CD4-positive, alpha-beta T cell treated with Interferon alpha-2 for 1 hour (primary cell): ENCODE data around the gene POLR2L.
A peak's percentile ranks its signal among the peaks of the same experiment; 100 is the strongest.

Source experiments
- DNase-seq, 2 donors: peaks; one replicate each; pipeline ENCODE4 v3.0.0-alpha.2; 2020 to 2022

Gene POLR2L

DNA sequence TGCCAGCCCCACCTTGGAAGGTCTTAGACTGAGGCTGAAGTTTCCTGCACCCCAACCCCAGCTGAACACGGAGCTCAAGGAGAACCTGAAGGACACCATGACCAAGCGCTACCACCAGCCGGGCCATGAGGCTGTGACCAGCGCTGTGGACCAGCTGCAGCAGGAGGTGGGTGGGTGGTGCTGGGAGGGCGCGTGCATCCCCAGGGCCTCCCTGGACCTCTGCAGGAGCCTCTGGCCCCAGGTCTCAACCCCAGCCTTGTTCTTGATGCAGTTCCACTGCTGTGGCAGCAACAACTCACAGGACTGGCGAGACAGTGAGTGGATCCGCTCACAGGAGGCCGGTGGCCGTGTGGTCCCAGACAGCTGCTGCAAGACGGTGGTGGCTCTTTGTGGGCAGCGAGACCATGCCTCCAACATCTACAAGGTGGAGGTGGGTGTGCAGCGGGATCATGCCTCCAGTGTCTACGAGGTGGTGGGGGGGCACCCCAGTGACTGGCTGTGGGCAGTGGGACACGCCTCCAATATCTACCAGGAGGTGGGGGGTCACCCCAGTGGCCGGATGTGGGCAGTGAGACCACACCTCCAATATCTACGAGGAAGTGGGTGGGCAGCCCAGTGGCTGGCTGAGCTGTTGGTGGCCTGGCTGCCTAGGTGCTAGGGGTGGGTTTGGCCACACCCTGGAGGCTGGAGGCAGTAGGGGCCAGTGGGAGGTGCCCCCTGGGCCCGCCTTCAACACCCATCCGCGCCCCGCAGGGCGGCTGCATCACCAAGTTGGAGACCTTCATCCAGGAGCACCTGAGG, 4.9 kb downstream of the POLR2L start:
- no peak for DNase-seq

DNA sequence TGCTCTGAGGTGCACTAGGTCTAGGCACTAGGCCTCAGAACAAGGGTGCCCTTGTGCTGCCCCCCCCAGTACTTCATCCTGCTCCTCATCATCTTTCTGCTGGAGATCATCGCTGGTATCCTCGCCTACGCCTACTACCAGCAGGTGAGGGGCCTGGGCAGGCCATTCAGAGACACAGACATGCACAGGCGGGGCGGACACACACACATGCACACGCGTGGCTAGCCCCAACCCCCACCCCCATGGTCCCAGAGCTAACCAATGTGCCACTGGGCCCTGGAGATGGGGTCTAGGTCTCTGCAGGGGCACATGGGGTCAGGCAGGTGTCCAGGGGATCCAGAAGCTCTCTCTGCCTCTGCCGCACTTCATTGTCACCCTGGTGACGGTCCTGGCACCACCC, 5.6 kb downstream of the POLR2L start:
- no peak for DNase-seq

DNA sequence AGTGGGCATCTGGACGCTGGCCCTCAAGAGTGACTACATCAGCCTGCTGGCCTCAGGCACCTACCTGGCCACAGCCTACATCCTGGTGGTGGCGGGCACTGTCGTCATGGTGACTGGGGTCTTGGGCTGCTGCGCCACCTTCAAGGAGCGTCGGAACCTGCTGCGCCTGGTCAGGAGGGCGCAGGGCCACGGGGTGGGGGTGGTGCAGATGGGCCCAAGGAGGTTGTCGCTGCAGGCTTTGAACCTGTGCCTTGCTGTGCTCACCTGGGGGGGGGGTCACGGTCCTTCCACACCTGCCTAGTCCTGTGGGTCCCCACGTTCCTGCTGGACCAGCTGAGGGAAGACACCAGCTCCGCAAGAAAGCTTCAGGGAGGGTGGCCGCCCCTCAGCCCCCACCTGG, 6.1 kb downstream of the POLR2L start:
- no peak for DNase-seq

DNA sequence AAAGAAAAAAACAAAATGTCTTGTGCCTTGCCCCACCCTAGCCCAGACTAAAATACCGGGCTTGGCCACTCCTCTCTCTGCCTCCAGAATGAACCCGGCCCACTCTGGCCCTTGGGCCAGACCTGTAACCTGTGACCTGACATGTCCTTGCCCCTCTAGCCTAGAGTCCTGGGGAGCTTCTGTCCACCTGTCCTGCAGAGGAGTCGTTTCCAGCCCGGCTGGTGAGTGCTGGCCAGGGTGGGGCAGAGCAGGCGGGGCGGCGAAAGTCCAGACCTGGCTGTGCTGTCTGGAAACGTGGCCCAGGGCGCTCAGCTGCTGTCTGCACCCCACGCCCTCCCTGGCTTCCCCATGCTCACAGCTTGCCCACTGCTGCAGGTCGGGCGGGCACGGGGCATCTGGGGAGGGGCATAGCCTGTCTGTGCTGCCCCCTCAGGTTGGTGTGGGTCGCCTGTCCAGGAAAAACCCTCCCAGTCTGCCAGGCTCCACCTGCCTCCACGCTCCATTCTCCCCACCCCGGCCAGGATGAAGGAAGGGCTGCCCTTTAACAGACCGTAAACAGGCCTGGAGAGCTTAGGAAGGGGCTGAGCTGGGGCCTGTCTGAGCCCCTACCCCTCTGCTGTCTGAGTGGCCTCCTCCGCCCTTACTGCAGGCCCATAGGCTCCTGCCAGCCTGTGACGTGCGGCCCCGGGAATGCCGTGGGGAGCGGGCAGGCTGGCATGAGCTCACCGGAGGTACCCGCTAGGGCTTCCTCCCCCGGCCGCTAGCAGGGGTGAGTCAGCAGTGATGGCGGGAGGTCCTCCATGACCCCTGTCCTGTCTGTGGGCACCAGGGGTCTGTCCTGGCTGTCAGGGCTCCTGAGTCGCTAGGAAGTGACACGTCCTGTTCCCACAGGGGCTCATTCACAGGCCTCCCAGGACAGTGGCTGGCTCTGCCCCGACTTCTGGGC, 7.7 kb downstream of the POLR2L start:
- DNase-seq: no peak

DNA sequence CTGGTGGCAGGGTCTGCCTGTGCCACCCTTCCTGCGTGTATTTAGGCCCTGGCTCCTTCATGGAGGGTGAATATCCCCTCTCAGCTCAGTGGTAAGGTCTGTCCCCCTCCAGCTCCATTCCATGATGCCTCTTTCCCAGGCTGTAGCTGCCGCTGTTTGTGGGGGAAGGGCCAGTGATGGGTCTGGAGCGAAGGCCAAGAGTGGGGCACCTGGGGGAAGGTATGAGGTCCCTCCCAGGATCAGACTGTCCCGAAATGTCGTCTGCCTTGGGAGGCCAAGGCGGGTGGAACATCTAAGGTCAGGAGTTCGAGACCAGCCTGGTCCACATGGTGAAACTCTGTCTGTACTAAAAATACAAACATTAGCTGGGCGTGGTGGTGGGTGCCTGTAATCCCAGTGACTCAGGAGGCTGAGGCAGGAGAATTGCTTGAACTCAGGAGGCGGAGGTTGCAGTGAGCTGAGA, 8.4 kb downstream of the POLR2L start:
- DNase-seq: no peak

DNA sequence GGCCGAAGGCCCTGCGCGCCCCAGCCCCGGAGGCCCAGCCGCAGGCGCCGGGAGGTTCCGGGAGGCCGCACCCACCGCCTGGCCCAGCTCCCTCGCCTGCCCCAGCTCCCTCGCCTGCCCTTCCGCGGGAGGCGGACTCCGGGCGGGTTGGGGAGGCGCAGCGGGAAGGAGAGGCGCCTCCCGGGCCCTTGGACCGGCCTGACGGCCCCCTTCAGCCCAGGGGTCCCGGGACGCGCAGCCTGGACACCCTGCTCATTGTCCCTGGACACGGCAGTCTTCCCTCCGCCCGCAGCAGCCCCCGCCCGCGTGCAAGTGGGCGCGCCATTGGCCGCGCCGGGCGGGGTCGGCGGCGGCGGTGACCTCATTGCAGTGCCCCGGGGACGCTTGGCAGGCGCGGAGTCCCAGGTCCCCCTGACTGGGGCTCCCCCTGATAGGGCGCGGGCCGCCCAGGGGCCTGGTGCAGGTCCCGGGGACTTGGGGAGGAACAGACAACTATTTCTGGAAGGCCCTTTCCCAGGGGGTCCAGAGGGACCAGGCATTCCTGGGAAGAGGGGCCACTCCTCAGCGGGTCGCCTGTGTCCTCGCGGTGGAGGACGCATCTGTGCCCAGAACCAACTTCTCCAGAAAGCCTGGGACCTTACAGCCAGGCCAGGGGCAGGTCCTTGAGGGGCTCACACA, 9.1 kb downstream of the POLR2L start:
- DNase-seq: peak; percentile 29 to 38

DNA sequence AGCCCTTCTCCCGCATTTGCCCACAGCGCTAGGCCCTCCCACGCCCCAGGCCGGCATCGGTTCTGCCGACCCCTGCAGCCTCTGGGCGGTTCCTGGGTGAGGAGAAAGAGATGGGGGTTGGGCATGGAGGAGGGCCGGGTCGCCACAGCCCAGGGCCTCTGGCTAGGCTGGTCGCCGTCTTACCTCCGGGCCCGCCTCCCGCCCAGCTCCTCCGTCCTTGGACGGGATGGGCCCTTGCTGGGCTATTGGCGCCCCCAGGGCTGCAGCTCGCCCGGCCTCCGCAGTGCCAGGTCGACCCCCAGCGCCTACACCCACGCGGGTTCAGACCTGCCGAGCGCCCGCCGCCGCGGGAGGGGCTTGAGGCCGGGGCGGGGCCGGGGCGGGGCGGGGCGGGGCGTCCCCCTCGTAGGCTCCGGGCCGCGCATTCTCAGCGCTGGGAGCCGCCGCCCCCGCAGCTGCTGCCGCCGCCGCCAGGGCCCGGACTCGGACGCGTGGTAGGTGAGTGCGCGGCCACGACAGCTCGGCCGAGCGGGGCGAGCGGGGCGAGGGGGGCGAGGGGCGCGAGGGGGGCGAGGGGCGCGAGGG, 9.7 kb downstream of the POLR2L start, which contains the start of gene CD151:
CD151 (plus strand) TSS at position 424 of the 585 bp plus-strand sequence. CDS start 3,118 bp downstream, outside the sequence.
- peak; percentile 37 to 55 for DNase-seq

DNA sequence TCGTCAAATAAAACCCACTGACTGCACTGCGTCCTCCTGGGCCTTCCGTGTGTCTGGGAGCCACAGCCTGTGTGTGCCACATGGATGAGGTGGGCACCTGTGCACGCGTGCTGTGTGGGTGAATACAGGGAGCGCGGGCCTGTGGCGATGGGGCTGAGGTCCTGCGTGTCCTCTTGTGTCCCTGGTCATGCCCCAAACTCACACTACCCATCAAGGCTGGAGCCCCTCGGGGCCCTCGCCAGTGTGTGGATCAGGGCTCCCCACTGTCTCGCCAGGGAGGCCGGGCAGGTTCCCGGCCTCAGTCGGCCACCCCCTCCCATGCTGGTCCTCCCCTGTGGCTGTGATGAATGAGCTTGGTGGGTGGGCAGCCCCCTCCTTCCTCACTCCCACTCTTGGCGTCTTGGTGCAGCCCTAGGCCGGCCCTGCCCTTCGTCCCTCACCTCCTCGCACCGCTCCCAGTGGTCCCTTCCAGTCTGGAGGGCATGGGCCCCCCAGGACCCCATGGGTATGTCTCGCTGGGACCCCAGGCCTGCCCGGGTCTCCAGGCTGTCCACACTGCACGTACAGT, 10.3 kb downstream of the POLR2L start:
- DNase-seq: no peak

DNA sequence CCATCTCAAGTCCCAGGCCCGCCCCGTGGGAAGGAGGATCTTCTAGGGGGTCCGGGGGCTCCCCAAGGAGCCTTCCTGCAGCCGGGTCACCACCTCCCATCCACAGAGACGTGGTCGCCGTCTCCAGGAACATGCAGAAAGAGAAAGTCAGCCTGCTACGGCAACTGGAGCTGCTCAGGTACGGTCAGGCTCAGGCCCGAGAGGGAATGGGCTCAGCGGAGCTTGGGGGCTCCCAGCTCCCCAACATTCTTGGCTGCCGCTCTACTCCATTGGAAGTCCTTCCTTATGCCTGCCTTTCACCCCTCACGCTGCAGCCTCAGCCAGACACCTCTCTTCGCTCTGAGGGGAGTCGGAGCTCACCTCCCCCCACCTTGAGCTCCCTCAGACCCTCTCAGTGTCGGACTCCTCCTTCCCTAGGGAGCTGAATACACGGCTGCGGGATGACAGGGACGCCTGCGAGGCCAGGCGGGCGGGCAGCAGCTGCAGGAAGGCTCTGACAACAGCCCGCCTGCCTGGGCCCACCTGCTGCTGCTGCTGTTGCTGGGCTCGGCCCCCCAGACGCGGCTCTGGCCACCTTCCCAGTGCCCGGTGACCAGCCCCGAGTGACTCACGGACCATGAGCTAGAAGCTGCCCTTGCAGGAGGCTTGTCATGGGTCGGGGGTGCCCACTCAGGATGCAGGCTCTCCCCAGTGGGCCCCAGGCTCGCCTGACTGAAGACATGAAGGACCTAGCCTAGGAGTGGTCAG, 11.0 kb downstream of the POLR2L start:
- no peak for DNase-seq

DNA sequence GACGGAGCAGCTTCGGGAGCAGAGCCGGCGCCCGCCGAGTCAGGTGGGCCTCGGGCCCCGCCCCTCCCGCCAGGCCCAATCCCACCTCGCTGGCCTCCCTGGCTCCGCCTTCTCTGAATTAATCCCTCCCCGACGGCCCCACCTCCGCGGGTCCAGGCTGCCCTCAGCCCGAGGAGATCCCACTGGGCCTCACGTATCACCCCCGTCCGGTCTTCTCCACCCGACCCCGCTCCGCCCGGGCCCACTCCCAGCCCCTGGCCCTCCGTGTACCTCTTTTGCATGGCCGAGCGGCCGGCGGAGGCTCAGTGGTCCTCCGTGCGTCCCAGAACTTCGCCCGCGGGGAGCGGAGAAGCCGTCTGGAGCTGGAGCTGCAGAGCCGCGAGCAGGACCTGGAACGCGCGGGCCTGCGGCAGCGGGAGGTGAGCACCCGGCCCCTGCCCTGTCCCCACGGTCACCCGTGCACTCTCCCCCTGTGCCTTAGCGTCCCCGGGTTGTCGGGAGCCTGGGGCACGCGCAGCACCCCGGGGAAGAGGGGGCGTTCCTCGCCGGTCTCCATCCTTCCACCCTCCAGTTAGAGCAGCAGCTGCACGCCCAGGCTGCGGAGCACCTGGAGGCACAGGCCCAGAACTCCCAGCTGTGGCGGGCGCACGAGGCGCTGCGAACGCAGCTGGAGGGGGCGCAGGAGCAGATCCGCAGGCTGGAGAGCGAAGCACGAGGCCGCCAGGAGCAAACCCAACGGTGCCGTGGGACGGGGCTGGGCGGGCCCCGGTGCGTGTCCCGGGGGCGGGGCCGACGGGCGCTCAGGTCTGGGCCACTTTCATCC, 11.8 kb downstream of the POLR2L start:
- DNase-seq: peak; percentile 55 to 71

DNA sequence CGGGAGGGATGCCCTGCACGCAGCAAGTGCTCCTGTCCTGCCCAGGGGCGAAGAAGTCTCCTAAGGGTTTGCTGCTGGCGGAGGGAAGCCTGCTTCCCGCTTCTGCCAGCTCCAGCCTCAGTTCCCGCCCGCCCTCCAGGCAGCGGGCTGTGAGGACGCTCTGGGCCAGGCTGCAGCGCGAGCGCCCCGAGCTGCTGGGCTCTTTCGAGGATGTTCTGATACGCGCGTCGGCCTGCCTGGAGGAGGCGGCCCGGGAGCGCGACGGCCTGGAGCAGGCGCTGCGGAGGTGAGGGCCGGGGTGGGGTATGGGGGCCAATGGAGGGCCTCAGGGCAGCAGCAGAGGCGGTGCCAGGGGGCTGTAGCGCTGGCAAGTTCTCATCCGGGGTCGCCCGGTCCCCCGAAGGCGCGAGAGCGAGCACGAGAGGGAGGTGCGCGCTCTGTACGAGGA, 12.5 kb downstream of the POLR2L start:
- DNase-seq: no peak

DNA sequence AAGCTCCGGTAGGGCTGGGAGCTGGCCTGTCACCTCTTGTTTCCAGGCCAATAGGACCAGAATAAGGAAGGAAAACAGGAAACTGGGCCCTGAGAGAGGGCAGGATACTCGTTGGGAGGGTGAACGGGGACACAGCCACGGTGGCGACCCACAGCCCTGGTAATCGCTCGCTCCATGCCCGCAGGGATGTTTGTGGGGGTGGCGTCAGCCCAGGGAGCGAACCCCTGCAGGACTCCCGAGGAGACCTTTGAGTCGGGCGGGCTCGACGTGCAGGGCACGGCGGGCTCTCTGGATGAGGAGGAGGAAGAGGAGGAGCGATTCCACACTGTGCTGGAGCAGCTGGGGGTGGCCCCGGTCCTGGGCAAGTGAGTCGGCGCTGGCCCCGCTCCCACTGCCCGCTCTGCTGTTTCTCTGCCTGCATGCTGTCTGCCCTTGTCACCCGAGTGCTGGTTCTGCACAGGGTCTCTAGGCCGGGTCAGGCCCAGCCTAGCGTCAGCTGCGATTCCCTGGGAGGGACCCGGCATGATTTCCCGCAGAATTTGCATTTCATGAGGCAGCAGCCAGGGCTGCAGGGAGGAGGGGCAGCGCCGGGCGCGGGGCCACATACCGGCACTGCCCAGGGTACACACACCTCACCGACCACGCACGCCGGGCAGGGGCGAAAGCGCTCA, 13.0 kb downstream of the POLR2L start:
- no peak for DNase-seq

DNA sequence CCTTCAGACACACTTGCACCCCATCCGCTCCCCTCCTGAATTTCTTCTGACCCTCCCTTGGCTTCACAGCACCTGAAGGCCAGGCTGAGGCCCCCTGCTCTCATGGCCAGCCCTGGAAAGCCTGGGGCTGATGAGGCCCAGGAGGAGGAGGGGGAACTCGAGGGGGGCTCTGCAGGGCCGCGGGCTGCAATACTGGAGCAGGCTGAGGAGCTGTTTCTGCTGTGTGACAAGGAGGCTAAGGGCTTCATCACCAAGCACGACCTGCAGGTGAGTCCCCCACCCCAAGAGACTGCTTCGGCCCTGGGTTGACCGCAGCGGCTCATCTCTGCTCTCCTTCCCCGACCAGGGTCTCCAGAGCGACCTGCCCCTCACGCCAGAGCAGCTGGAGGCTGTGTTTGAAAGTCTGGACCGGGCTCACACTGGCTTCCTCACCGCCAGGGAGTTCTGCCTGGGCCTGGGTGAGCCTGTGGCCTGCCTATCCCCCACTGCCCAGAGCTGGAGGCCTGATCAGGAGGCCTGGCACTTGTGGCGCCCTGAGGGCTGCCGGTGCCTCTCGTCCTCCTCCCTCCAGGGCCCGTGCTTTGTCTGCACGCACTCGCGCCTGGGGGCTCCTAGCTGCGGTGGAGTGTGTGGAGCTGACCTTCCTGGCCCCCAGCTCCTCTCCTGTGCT, 13.7 kb downstream of the POLR2L start:
- no peak for DNase-seq

DNA sequence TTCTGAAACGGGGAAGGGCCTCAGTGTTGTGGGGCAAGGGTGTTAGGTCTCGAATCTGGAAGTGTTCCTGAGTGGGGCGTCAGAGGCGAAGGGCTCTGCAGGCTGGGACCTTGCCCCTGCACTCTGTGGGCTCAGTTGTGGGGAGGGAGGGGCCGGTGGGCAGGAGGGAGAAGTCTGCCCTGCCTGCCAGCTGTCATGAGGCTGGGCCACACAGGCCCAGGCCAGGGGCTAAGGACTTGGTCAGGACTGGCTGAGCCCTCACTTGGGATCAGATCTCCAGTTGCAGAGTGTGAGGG, 14.5 kb downstream of the POLR2L start, which contains the start of gene CRACR2B:
CRACR2B (plus strand) TSS at position 23 of the 296 bp plus-strand sequence. CDS start 689 bp downstream, outside the sequence.
- no peak for DNase-seq

DNA sequence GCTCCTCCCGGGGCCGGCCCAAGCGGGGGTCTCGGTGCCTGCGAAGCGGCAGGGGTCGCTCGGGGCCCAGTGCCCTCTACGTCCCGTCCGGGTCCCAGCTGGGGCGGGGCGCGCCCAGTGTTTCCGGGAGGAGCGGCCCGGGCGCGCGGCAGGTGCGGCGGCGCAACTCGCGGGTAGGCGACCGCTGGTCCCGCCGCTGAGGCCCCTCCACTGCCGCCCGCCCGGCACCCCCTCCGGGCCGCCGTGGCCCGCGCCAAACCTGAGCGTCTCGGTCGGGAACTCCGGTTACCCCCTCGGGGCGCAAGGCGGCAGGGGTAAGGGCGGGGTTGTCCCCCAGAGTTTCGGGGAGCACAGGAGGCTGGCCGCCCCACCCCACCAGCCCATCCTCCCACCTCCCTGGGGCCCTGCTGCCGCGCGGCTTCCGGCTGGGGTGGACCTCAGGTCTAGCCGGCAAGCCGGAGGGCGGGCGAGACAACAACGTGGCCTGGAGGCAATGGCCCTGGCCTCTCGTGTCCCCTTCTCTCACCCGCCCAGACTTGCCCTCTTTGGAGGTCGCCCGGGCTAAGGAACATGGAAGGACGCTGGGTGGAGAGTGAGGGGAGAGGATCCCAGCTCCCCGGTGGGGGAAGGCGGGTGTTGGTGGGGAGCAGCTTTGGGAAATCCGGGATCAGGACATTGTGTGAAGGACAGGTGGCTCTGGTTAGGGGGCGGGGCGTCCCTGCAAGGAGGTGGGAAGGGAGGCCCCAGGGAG, 15.0 kb downstream of the POLR2L start:
- no peak for DNase-seq

DNA sequence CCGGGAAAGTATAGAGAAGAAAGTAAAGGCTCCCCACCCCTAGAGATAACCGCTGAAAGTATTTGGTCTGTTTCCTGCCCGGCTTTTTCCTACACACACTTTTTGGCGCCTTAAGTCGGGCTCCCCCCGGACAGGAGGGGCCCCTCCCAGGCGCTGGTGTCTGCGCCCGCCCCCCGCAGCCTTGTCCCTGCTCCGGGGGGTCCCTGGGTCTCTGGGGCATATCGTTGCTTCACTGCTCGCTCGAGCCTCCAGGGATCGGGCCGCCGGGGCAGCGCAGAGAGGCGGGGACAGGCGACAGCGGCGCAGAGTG, 15.5 kb downstream of the POLR2L start:
- no peak for DNase-seq

DNA sequence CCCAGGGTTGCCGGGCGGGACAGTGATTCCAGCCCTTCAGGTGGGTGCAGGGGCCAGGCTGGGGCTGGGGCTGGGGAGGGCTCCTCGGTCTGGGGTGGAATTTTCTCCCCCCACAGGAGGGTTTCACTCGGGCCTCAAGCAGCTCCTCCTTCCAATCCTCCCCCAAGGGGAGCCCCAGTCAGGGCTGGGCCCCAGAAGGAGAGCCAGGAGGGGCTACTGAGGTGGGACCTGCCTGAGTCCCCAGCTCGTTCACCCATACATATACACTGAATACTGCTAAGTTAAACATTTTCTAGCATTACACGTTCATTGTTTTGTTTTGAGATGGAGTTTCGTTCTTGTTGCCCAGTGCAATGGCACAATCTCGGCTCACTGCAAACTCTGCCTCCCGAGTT, 16.1 kb downstream of the POLR2L start:
- DNase-seq: no peak

DNA sequence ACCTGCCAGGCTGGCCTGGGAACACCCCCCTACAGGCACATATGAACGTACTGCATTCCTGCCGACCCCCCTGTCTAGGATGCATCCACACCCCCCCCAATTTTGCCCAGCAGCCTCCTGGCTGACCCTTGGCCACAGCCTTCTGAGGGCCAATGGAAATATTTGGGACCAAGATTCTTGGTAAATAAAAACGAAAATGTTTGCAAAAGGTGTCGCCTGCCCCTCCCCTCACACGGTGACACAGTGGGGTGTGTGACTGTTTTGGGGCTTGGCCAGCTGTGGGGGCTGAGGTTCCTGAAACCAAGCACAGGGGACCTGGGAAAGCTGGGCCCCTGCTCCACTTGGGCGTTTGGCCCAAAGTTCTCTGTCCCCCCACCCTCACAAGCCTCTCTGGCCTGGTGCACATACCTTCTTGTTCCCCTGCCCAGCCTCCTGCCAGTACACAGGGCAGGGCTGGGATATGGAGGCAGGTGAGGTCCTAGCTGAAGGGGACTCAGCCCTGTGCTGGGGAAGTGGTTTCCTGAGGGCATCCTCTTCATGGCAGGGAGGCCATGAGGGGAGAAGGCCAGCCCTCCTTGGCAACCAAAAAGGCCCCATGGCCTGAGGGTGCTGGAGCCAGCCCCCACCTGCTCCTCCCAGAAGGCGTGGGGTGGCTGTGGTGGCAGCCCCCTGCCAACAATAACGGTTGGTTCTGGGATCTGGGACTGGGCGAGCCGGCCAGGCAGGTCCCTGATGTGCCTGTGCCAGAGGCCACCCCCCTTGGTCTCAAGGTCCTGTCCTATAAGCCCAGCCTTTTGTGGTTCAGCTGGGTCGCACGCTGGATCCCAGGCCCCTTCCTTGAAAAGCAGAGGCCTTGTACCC, 16.7 kb downstream of the POLR2L start:
- no peak for DNase-seq
